Activated CD8-positive, alpha-beta memory T cell treated with anti-CD3 and anti-CD28 coated beads for 36 hours (primary cell): Measurements from ENCODE around the gene B4GAT1. TPM values are rescaled to one million over a fixed set of nuclear protein-coding genes. Genes with fewer than 3 reads are reported as not detected.

Experiments used
- CTCF ChIA-PET: fragments of 350-600 bp; sonication (Branson Sonifier 250); formaldehyde crosslinking; loops from one replicate; lab custom pipeline; 2021; ENCODE audit warnings: antibody characterized with exemption; lab: Charles Lee
- POLR2A ChIA-PET: fragments of 350-600 bp; sonication (Branson Sonifier 250); formaldehyde crosslinking; loops from one replicate; lab custom pipeline; 2021; ENCODE audit warnings: antibody characterized with exemption; lab: Charles Lee
- total RNA-seq, 2 experiments: library from RNA; stranded (reverse); gene quantifications; one replicate each; pipeline ENCODE4 v1.2.3, GENCODE V29; 2021

Gene B4GAT1
- total RNA-seq, 2 experiments from 2014 or later: 11.7 to 13.4 TPM

- ChIA-PET POLR2A (no interaction called here), CTCF (interaction anchor here (1.3 kb wide), 1 partner anchor 44 kb away, joined by 3 read pairs; no protein-coding TSS in a partner anchor)
Observed at GRCh38 chr11:66341502-66342126, 5.8 kb downstream of the B4GAT1 start.

- CTCF ChIA-PET: interaction anchor here (0.7 kb wide), 1 partner anchor 29 kb away, joined by 3 read pairs; no protein-coding TSS in a partner anchor
- POLR2A ChIA-PET: no interaction called here
Observed at GRCh38 chr11:66340596-66341501, 6.6 kb downstream of the B4GAT1 start.

DNA sequence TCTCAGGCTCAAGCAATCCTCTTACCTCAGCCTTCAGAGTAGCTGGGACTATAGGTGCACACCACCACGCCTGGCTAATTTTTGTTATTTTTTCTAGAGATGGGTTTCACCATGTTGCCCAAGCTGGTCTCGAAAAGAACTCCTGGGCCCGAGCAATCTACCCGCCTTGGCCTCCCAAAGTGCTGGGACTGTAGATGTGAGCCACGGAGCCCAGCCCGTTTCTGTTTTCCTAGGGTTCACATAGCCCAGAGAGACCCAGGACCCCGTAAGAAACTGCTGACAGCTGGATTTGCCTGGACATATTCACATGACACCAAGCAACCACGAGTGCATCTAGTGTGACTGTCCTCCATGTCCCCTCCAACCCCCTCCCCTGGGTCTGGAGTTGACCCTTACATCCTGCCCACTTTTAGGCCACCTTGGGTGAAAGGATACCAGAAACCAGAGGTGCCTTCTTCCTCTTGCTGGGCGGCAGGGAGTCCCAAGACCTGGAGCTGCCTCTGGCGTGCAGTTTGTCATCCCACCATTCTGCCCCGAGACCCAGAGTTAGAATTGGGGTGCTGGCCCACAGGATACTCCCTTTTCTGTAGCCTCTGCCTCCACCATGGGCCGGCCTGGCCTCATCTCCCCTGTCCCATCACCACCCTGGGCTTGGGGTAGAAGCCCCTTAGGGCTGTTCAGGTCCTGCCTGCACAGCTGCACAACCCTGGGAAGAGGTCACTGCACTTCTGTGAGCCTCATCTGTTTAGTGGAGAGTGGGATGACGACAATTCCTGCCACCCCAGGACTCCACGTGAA, 7.5 kb downstream of the B4GAT1 start:
- ChIA-PET CTCF (interaction anchor here (0.7 kb wide), 1 partner anchor 28 kb away, joined by 3 read pairs; no protein-coding TSS in a partner anchor), POLR2A (interaction anchor here (0.5 kb wide), 1 partner anchor 8 kb away, joined by 8 read pairs; no protein-coding TSS in a partner anchor)

DNA sequence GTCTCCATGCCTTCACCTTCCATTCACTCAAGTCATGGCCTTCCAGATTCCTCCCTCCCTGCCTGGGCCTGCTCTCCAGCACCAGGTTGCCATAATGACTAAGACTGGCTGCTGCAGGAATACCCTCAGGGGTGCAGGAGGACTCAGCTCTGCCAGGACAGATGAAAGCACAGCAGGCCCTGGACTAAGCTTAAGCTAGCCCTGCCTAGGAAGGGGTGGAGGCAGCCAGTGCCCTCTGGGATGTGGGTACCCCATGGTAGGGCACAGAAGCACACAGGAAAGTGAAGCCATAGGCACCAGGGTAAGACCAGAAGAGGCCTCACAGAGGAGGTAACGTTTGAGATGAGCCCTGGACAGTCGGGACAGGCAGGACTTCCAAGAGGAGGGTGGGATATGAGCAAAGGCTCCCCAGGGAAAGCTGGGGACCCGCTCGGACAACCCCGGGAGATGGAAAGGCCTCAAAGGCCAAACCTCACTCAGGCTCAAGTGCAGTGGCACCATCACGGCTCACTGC, 8.2 kb downstream of the B4GAT1 start:
- POLR2A ChIA-PET: no interaction called here
- CTCF ChIA-PET: interaction anchor here (1.8 kb wide), 1 partner anchor 28 kb away, joined by 7 read pairs; no protein-coding TSS in a partner anchor

DNA sequence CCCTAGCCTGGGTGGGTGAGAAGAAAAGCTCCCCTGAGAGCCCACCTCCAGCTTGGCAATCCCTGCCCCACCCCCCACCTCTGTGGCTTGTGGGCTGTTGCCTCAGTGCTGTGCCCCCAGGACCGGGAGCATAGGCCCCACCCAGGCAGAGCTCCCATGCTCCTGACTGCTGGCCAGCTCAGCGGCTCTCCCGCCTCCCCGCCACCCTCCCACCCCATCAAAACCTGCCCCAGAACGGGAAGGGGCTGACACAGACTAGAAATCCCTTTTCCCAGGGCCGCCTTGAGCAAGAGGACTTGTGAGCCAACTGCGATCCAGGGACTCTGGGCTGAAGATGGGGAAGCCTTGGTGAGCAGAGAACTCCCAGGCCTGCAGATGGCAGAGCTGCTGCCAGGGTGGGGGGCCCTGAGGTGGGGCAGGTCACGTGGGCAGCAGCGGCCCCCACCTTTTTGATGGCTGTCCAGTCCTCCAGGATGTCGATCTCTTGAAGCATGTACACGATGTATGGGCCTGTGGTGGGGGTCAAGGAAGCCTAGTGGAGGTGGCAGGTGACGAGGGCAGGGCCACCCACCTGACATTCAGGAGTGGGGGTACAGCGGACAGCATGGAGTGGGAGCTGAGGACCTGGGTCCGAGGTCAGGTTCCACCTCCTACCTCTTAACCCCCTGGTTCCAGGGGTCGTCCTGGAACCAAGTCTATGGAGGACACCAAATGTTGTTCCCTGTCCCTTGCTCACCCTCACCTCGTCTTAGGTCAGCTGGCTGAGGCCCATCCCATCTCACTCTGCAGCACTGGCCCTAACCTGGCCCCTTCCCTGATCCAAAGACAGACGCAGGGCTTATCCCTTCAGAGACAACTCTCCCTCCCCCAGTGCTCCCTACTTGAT, 8.9 kb downstream of the B4GAT1 start:
- POLR2A ChIA-PET: interaction anchor here (0.9 to 1.3 kb wide), 2 partner anchors 8 to 26 kb away, joined by 3 to 7 read pairs; no protein-coding TSS in a partner anchor
- CTCF ChIA-PET: interaction anchor here (0.6 to 1.8 kb wide), 7 partner anchors 9 to 93 kb away, joined by 3 to 7 read pairs (median 3); partner anchors contain the start of gene B4GAT1

DNA sequence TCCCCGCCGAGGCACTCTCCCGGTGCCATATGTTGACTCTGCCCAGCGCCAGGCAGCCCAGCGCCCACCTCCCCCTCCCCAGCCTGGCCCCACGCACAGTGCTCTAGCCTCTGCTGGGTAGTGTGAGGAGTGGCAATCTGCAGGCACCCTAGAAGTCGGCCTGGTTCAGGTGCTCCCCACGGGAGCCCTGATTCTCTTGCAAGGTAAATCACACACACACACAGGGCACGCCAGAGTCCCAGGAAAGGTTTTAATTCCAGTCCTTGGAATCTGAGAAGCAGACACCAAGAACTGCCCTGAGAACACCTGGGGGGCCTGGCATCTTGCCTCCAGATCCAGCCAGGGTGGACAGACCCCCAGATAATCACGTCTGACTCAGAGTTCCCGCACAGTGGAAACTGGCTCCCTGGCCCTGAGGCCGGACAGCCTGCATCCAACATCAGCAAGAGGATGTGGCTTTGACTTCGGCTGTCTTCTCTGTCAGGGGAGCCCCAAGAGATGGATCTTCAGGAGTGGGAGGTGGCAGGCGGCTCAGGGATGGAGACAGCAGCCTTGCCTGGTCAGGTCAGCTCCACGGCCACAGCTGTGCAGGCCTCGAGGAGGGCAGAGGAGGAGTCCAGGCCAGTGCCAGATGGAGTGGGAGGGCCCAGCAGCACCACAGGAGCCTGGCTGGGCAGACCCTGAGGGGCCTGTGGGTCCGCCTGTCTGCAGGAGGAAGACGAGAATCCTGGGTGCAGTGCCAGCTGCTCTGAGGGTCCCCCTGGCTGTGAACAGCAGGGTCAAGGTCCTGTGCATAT, 10.1 kb downstream of the B4GAT1 start:
- ChIA-PET CTCF (interaction anchor here (0.9 to 2.3 kb wide), 5 partner anchors 8 to 26 kb away, joined by 3 to 11 read pairs (median 5); partner anchors contain the start of gene BRMS1), POLR2A (interaction anchor here (0.9 to 1.3 kb wide), 2 partner anchors 9 to 25 kb away, joined by 3 to 7 read pairs; no protein-coding TSS in a partner anchor)

GRCh38 chr11:66336234-66337102, 11.0 kb downstream of the B4GAT1 start, which contains the start of gene RIN1:
Gene RIN1 (minus strand): TSS chr11:66336434. CDS start chr11:66336402, 32 bp downstream.
- CTCF ChIA-PET: interaction anchor here (1.0 to 8.5 kb wide), 5 partner anchors 9 to 85 kb away, joined by 3 to 111 read pairs (median 5); partner anchors contain the start of genes BRMS1 and CD248
- POLR2A ChIA-PET: interaction anchor here (0.7 to 1.0 kb wide), 3 partner anchors 12 to 47 kb away, joined by 3 to 4 read pairs (median 3); partner anchors contain the start of genes SLC29A2 and YIF1A

GRCh38 chr11:66335531-66336233, 11.7 kb downstream of the B4GAT1 start:
- CTCF ChIA-PET: interaction anchor here (1.0 to 8.5 kb wide), 6 partner anchors 9 to 86 kb away, joined by 3 to 111 read pairs (median 4); partner anchors contain the start of genes BRMS1 and CD248
- POLR2A ChIA-PET: interaction anchor here (0.7 to 1.0 kb wide), 4 partner anchors 13 to 46 kb away, joined by 3 to 4 read pairs (median 3); partner anchors contain the start of genes SLC29A2 and YIF1A

GRCh38 chr11:66334605-66335442, 12.6 kb downstream of the B4GAT1 start:
- POLR2A ChIA-PET: interaction anchor here (0.9 kb wide), 1 partner anchor 22 kb away, joined by 3 read pairs; no protein-coding TSS in a partner anchor
- CTCF ChIA-PET: interaction anchor here (1.0 to 8.5 kb wide), 4 partner anchors 8 to 52 kb away, joined by 3 to 111 read pairs (median 8); partner anchors contain the start of genes BRMS1 and CD248

GRCh38 chr11:66333896-66334604, 13.4 kb downstream of the B4GAT1 start:
- ChIA-PET CTCF (interaction anchor here (8.5 kb wide), 1 partner anchor 19 kb away, joined by 111 read pairs; the partner anchor contains the start of gene CD248), POLR2A (no interaction called here)

DNA sequence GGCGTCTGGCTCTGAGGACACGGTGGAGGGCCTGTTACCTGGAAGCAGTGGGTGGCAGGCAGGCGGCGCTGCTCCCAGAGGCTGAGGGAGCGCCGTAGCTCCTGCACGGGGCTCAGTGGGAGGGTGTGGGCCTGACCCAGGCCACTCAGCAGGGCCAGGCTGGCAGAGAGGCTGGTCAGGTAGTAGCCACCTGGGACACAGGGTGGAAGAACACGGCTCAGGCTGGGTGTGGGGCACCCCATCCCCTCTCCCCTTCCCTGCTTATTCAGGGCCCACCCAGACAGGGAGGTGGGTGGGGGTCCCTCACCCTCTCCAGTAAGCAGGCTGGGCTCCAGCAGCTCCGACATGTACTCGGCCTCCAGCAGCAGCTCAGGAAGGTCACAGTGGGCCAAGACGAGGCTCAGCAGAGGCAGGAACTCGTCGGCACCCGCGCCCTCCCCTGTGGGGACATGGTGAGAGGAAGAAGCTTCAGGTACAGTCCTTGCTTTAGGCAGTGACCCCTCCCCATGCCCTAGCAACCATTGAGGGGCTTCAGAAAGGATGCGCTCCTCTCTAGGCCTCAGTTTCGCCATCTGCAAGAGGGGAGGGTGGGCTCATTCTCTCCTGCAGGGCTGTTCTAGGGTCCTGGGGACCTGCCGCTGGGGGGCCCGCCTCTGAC, 14.1 kb downstream of the B4GAT1 start:
- CTCF ChIA-PET: interaction anchor here (8.5 kb wide), 1 partner anchor 18 kb away, joined by 111 read pairs; the partner anchor contains the start of gene CD248
- POLR2A ChIA-PET: no interaction called here
